H1 (cell line): ENCODE results near the gene RAB11FIP3. TPM values are rescaled to one million over a fixed set of nuclear protein-coding genes. Genes with fewer than 3 reads are reported as not detected.

Experiments
- CTCF ChIA-PET: fragments of 300-600 bp; sonication (Branson Sonifier 250); formaldehyde crosslinking; loops from one replicate; lab custom pipeline; 2021; ENCODE audit not compliant: partially characterized antibody; lab: Charles Lee
- POLR2A ChIA-PET: fragments of 300-600 bp; sonication (Branson Sonifier 250); formaldehyde crosslinking; loops from one replicate; lab custom pipeline; 2021; ENCODE audit warnings: inconsistent platforms; ENCODE audit not compliant: partially characterized antibody; lab: Charles Lee
- DNase-seq, 2 experiments: peaks; one replicate each; pipeline versions ENCODE4 v3.0.0 to v3.0.0-alpha.2; 2010 to 2022; ENCODE audit warnings: low spot score in 2 of 2, low read depth in 1 of 2, mixed read lengths in 1 of 2
- FAIRE-seq: peaks from 2 replicates; lab custom pipeline; 2011; peaks lifted over from hg19 to GRCh38; lab: Jason Lieb, UNC
- H2AFZ ChIP-seq: 2 replicates; pipeline ENCODE4 v1.8.1; 2012; ENCODE audit warnings: low read length, inconsistent platforms
- H2AK5ac ChIP-seq: 2 replicates; pipeline ENCODE4 v1.6.1; 2013; ENCODE audit warnings: low read depth, low read length
- H2BK120ac ChIP-seq: replicated peaks from 2 replicates; pipeline ENCODE3; 2013; ENCODE audit warnings: low read depth, low read length, inconsistent platforms
- H2BK12ac ChIP-seq: 2 replicates; pipeline ENCODE4 v1.6.1; 2013; ENCODE audit warnings: low read depth, low read length
- H2BK15ac ChIP-seq: 2 replicates; pipeline ENCODE4 v1.6.1; 2013; ENCODE audit warnings: low read length
- H2BK20ac ChIP-seq: 2 replicates; pipeline ENCODE4 v1.6.1; 2013; ENCODE audit warnings: low read length
- H2BK5ac ChIP-seq: 2 replicates; pipeline ENCODE4 v1.6.1; 2013; ENCODE audit warnings: low read depth, low read length
- H3K14ac ChIP-seq: 2 replicates; pipeline ENCODE4 v1.6.1; 2013; ENCODE audit warnings: inconsistent platforms; ENCODE audit not compliant: insufficient read length
- H3K18ac ChIP-seq: 2 replicates; pipeline ENCODE4 v1.6.1; 2013; ENCODE audit warnings: low read length; ENCODE audit errors: extremely low read depth
- H3K23ac ChIP-seq: 2 replicates; pipeline ENCODE4 v1.6.1; 2013; ENCODE audit warnings: inconsistent platforms; ENCODE audit not compliant: insufficient read length
- H3K23me2 ChIP-seq: 2 replicates; pipeline ENCODE4 v1.6.1; 2013; ENCODE audit warnings: low read depth, low read length
- H3K27ac ChIP-seq: 2 replicates; pipeline ENCODE4 v1.6.1; 2011; ENCODE audit warnings: low read depth, low read length, inconsistent platforms
- H3K27me3 ChIP-seq, 4 experiments: replicated peaks in 1 of 4; 1 replicate in 1 of 4; 2 replicates in 3 of 4; pipeline versions ENCODE4 v1.6.1 to v1.8.1; 2011 to 2013; ENCODE audit warnings: low read length in 3 of 4, mild to moderate bottlenecking in 3 of 4, inconsistent platforms in 2 of 4, mixed read lengths in 2 of 4, moderate library complexity in 1 of 4; ENCODE audit not compliant: control insufficient read depth in 3 of 4, insufficient read depth in 3 of 4; ENCODE audit errors: extremely low read depth in 1 of 4
- H3K36me3 ChIP-seq, 4 experiments: 2 replicates each; pipeline versions ENCODE4 v1.6.1 to v1.8.1; 2011 to 2013; ENCODE audit warnings: mild to moderate bottlenecking in 4 of 4, low read length in 3 of 4, moderate library complexity in 2 of 4, control low read depth in 1 of 4, inconsistent platforms in 1 of 4; ENCODE audit not compliant: insufficient read depth in 4 of 4, control insufficient read depth in 2 of 4
- H3K4ac ChIP-seq: replicated peaks from 2 replicates; pipeline ENCODE3; 2013; ENCODE audit warnings: low read length, low read depth, mixed read lengths, inconsistent platforms; ENCODE audit not compliant: insufficient read length
- H3K4me1 ChIP-seq, 4 experiments: replicated peaks in 1 of 4; 1 replicate in 1 of 4; 2 replicates in 3 of 4; pipeline versions ENCODE4 v1.6.1 to v1.8.1; 2011 to 2013; ENCODE audit warnings: low read length in 3 of 4, inconsistent platforms in 2 of 4, mixed read lengths in 1 of 4; ENCODE audit not compliant: insufficient read depth in 4 of 4, control insufficient read depth in 3 of 4
- H3K4me2 ChIP-seq, 2 experiments: 2 replicates each; pipeline versions ENCODE4 v1.6.1 to v1.8.1; 2011 to 2013; ENCODE audit warnings: low read depth in 2 of 2, low read length in 2 of 2, control low read depth in 1 of 2, inconsistent platforms in 1 of 2, mild to moderate bottlenecking in 1 of 2; ENCODE audit not compliant: insufficient read depth in 1 of 2
- H3K4me3 ChIP-seq, 4 experiments: fragments of 200-600, 300-600 bp in 1 of 4; sonication (generic), shearing (Covaris generic), sonication (Bioruptor Twin) in 1 of 4; 2 replicates each; pipeline versions ENCODE4 v1.5.1 to v1.8.1; 2011 to 2016; ENCODE audit warnings: low read length in 4 of 4, low read depth in 3 of 4, control low read depth in 2 of 4, inconsistent platforms in 2 of 4, mild to moderate bottlenecking in 2 of 4, mixed read lengths in 1 of 4, moderate library complexity in 1 of 4; ENCODE audit not compliant: insufficient read depth in 2 of 4; ENCODE audit errors: extremely low read depth in 1 of 4
- H3K56ac ChIP-seq: replicated peaks from 2 replicates; pipeline ENCODE3; 2013; ENCODE audit warnings: low read depth, mild to moderate bottlenecking, mixed read lengths, low read length, inconsistent platforms; ENCODE audit not compliant: insufficient read length
- H3K79me1 ChIP-seq: 2 replicates; pipeline ENCODE4 v1.6.1; 2013; ENCODE audit warnings: low read depth, low read length, control low read depth
- H3K79me2 ChIP-seq, 2 experiments: 2 replicates each; pipeline versions ENCODE4 v1.6.1 to v1.8.1; 2012 to 2013; ENCODE audit warnings: low read length in 2 of 2, mild to moderate bottlenecking in 2 of 2, inconsistent platforms in 1 of 2; ENCODE audit not compliant: insufficient read depth in 2 of 2, control insufficient read depth in 1 of 2
- H3K9ac ChIP-seq, 4 experiments: replicated peaks in 1 of 4; 1 replicate in 1 of 4; 2 replicates in 3 of 4; pipeline versions ENCODE4 v1.6.1 to v1.8.1; 2011 to 2013; ENCODE audit warnings: low read depth in 3 of 4, low read length in 3 of 4, control low read depth in 2 of 4, mild to moderate bottlenecking in 2 of 4, moderate library complexity in 2 of 4, inconsistent platforms in 1 of 4; ENCODE audit errors: extremely low read depth in 1 of 4
- H3K9me3 ChIP-seq, 2 experiments: 2 replicates each; pipeline versions ENCODE4 v1.6.1 to v1.8.1; 2012 to 2013; ENCODE audit warnings: mild to moderate bottlenecking in 2 of 2, moderate library complexity in 2 of 2, control low read depth in 1 of 2, inconsistent platforms in 1 of 2, low read depth in 1 of 2, low read length in 1 of 2, mixed read lengths in 1 of 2; ENCODE audit not compliant: insufficient read depth in 2 of 2
- H4K20me1 ChIP-seq, 2 experiments: replicated peaks in 1 of 2; 2 replicates each; pipeline versions ENCODE3 to v1.8.1; 2011 to 2013; ENCODE audit warnings: inconsistent platforms in 2 of 2, low read length in 2 of 2, mild to moderate bottlenecking in 1 of 2; ENCODE audit not compliant: insufficient read depth in 2 of 2, control insufficient read depth in 1 of 2
- H4K5ac ChIP-seq: 2 replicates; pipeline ENCODE4 v1.6.1; 2013; ENCODE audit warnings: low read length, low read depth, mixed read lengths, inconsistent platforms; ENCODE audit not compliant: insufficient read length
- H4K8ac ChIP-seq: 2 replicates; pipeline ENCODE4 v1.8.0; 2013; ENCODE audit warnings: mild to moderate bottlenecking, moderate library complexity, low read length, inconsistent platforms; ENCODE audit not compliant: insufficient read depth; ENCODE audit errors: extremely low read depth
- H4K91ac ChIP-seq: replicated peaks from 2 replicates; pipeline ENCODE3; 2013; ENCODE audit warnings: low read length, mixed read lengths, inconsistent platforms; ENCODE audit not compliant: insufficient read length
- KDM4A ChIP-seq: IDR thresholded peaks from one replicate; pipeline ENCODE4 v1.7.1; 2012; ENCODE audit warnings: low read depth, mild to moderate bottlenecking, moderate library complexity, low read length, inconsistent platforms; ENCODE audit not compliant: severe bottlenecking
- RBBP5 ChIP-seq: IDR thresholded peaks from 2 replicates; pipeline ENCODE4 v1.7.1; 2012; ENCODE audit warnings: low read depth, mild to moderate bottlenecking, inconsistent platforms, low read length, moderate library complexity, borderline replicate concordance
- WGBS, 2 experiments: shearing (Covaris generic) in 1 of 2; methylation state at CpG; one replicate each; pipeline versions ENCODE4 v1.1.6 to v1.1.7; 2013 to 2015; ENCODE audit warnings: low lambda C conversion rate in 2 of 2, mixed read lengths in 2 of 2, inconsistent platforms in 1 of 2, low coverage in 1 of 2, missing lambda C conversion rate in 1 of 2; ENCODE audit not compliant: insufficient replicate concordance in 2 of 2, insufficient coverage in 1 of 2, insufficient read length in 1 of 2; ENCODE audit errors: extremely low coverage in 1 of 2, missing lambda C conversion rate in 1 of 2; 5-methylcytosine and 5-hydroxymethylcytosine counted together
- polyA plus RNA-seq, 7 experiments: library from polyadenylated mRNA; depleted of rRNA in 3 of 7; stranded (reverse) in 5 of 7; unstranded in 2 of 7; fragments of >200 nt in 5 of 7; fragments of 200-250 nt in 2 of 7; gene quantifications; 1 replicate in 5 of 7; 2 replicates in 1 of 7; 4 replicates in 1 of 7; pipeline versions ENCODE4 v1.2.1 to v1.2.3, GENCODE V29; 2011 to 2013; ENCODE audit warnings: missing spikeins in 2 of 7, mixed read lengths in 2 of 7
- total RNA-seq: library from RNA; stranded (reverse); fragmentation: NEBNext Ultra II Directional; extraction: Animal tissue kit (Norgen Biotek cat#: 25700); gene quantifications from 2 replicates; pipeline ENCODE4 v1.2.1, GENCODE V29; 2021

The RAB11FIP3 gene
- total and polyA plus RNA-seq, 2 of the 8 experiments (the other 6 are each of a cell fraction or from before 2014, with no cell fraction given) = 9.3 to 35.2 TPM

DNA sequence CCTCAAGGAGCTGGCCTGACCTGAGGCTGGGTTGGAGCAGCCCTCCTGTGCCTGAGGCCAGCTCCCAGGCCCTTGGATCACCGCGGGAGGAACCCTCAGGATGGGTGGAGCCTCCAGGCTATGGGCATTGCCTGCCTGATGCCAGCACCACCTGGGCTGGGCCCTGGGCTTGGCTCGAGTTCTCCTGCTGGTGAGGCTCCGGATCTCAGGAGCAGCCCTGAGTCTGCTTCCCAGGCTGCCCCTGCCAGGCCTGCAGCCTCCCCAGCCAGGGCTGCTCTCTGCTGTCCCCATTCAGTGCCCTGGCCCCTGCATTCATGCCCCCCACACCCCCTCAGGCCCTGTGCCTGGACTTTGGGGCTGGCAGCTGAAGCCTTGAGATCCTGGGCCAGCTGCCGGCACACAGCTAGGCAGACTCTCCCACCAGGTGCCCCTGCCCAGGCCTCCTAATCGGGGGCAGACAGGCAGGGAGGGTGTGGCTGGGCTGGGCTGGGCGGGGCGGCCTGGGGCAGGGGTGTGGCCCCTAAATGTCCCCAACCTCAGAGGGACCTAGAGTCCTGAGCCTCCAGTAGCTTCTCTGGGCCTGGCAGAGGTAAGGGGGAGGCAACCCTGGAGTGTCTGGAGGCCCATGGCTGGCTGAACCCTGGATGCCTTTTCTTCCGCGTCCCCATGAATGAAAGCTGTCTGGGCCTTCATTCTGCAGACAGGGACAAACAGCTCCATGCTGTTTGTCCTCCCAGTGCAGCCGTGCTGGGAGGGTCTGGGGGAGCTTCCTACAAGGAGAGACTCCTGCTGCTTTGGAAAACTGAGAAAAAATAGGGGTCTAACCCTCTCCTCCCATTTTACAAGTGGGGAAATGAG lies 143.2 kb downstream of the RAB11FIP3 start:
- WGBS, 2 experiments = 88% methylated on average over 8 of the region's 11 CpGs; no CpG with 5 or more reads in 1 of the 2 experiments
- FAIRE-seq = no peak
- Histone ChIP-seq H3K27me3 (no peaks in the 10 kb centered on the region), H2BK20ac (no peak overlapping the region), H2BK15ac (no peak overlapping the region; the same call in 1 of the 2 replicates), H3K79me1 (no peaks in the 10 kb centered on the region; the same call in none of the 2 replicates), H3K9me3 (no peaks in the 10 kb centered on the region), H3K36me3 (0 out of 8 replicates have a peak, but pooled peaks cover 0 to under 1% (median 0%) of the 10 kb centered on the region in 4 experiments), H3K4me2 (peak overlapping the region; percentile 82 to 94), H2BK5ac (no peak overlapping the region), H3K4me1 (peaks cover 0 to 27% (median 12%) of the 10 kb centered on the region in 4 experiments; a peak in 5 of 7 replicates), H3K23me2 (peaks cover 9% of the 10 kb centered on the region; the same call in 1 of the 2 replicates), H3K9ac (no peak overlapping the region), H3K18ac (0 out of 2 replicates have a peak overlapping the region, but pooled peaks have one; percentile 10), H2BK12ac (peak overlapping the region; percentile 50; the same call in 1 of the 2 replicates), H3K4me3 (peak overlapping the region; percentile 64 to 95 (median 72); a peak in 5 of 8 replicates), H3K23ac (no peak overlapping the region), H3K79me2 (peaks cover 0 to 9% of the 10 kb centered on the region in 2 experiments; a peak in 1 of 4 replicates), H4K5ac (no peak overlapping the region), H4K91ac (peak overlapping the region; percentile 15), H2BK120ac (no peak overlapping the region), H3K4ac (no peak overlapping the region), H3K56ac (no peak overlapping the region), H4K8ac (peak overlapping the region; percentile 29; the same call in 1 of the 2 replicates), H4K20me1 (peaks cover 0 to 8% of the 10 kb centered on the region in 2 experiments), H2AFZ (no peak overlapping the region), H3K14ac (no peak overlapping the region), H2AK5ac (no peak overlapping the region), H3K27ac (no peak overlapping the region)
- POLR2A ChIA-PET = interaction anchor here (0.7 to 7.9 kb wide), 12 partner anchors 8 to 127 kb away, joined by 3 to 58 read pairs (median 4); partner anchors contain the start of genes CAPN15, METTL26, RAB40C and WFIKKN1
- DNase-seq = no peak
- TF ChIP-seq RBBP5 (0 out of 2 replicates have a peak, but pooled peaks have one; percentile 3), KDM4A (no peak)
- CTCF ChIA-PET = interaction anchor here (0.7 to 1.2 kb wide), 5 partner anchors 12 to 99 kb away, joined by 3 read pairs; no protein-coding TSS in a partner anchor
